HG03097 (cell line): ENCODE data around the gene SLX4.

Experiments
- ATAC-seq: cut with Tn5 transposase; IDR thresholded peaks from one replicate; pipeline ENCODE4 v1.9.1; 2021; ENCODE audit not compliant: unreplicated experiment, low FRiP score

The SLX4 gene

DNA sequence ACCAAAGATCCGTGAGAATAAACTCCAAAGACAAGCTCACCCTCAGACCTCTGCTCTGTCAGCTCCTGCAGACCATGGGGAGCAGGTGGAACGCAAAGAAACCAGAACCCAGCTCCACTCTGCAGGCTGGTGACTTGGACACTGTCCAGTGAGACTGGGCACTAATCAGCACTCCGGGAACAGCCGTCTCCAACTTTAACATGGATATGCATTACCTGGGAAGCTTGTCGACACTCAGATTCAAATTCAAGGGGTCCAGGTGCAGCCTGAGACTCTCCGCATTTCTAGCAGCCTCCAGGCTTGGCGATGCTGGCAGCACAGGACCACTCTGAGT lies 9.1 kb downstream of the SLX4 start:
- ATAC-seq: no peak

DNA sequence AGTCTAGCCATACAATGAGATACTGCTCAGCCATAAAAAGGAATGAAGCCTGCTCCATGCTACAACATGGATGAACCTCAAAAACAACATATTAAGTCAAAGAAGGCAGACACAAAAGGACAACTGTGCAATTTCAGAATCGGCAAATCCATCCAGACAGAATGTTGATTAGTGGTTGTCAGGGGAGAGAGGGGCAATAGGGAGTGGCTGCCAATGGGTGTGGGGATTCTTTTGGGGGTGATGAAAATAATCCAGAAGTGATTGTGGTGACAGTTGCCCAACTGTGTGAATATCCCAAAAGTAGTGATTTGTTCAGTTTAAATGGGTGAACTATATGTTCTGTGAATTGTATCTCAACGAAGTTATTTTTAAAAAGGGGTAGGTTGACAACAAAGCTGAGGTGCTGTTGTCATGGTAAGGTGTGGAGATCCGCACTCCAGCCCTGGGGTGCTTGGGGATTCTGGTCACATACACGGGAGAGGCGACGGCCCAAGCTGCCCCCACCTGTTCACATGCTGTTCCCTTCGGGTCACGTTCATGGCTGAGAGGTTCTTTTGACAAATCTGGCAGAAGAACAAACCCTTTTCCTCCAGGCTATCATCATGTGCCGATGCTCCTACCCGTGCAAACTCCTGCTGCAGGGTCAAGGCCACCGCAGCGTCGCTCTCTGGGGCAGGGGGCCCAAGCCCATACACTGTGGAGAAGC lies 9.6 kb downstream of the SLX4 start:
- no peak for ATAC-seq

DNA sequence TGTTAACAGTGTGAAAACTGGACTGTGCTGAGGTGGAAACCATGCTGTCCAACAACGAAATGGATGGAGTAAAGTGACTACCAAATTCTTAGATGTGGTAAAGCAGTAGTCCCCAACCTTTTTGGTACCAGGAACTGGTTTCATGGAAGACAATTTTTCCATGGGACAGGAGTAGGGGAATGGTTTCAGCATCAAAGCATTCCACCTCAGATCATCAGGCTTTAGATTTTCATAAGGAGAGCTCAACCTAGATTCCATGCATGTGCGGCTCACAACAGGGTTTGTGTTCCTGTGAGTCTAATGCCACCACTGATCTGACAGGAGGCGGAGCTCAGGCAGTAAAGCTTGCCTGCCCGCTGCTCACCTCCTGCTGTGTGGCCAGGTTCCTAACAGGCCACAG lies 11.5 kb downstream of the SLX4 start:
- no peak for ATAC-seq

DNA sequence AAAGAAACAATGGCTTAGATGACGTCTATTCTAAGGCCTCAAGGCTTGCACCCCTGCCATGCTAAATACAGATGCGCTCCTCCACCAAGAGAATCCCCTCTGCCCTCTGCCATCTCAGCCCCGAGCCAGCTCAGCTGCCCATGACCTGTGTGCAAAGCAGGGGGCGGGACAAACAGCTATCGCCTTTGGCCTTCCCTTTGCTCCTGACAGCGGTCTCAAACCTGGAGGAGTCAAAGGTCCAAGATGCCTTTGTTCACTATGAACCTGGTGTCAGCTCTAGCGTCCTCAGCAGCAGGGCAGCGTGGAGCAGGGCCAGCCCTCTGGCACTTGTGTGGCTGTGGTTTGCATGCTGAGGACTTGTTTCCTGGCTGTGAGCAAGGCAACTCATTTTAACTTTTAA lies 12.3 kb downstream of the SLX4 start:
- ATAC-seq: no peak

DNA sequence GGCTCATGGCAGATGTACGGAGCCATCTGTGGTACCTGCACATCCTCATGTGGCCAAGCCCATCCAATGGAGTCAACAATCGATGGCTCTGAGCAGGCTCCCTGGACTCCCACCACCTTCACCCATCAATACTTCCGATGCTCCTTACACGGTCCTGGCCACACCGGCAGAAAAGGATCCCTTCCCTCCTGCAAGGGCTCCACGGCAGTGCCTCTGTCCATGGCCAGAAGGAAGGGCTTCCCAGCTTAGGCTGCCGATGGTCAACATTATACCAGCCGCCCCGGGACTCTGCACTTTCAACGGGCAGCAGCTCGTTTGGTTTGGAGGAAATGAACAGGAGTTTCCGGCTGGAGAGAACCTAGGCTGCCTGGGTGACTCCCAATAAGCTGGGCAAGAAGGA lies 13.2 kb downstream of the SLX4 start:
- ATAC-seq: no peak

DNA sequence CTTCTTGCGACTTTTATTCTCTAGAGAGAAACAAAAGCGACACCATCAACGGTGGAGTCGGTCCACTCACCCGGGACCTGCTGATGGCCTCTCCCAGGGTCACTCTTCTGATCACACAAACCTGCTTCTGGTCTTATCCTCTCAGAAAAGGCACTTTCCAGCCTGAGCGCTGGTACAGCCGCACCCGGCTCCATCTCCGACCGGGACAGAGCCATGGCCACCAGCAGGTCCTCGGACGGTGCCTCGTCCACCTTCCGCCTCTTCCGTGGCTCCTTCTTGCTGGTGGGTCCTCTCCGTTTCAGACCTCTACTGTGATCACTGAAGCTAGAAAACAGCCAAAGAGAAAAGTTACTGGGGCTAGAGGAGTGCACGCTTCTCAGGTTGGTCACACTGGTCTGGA lies 13.7 kb downstream of the SLX4 start:
- ATAC-seq: no peak

DNA sequence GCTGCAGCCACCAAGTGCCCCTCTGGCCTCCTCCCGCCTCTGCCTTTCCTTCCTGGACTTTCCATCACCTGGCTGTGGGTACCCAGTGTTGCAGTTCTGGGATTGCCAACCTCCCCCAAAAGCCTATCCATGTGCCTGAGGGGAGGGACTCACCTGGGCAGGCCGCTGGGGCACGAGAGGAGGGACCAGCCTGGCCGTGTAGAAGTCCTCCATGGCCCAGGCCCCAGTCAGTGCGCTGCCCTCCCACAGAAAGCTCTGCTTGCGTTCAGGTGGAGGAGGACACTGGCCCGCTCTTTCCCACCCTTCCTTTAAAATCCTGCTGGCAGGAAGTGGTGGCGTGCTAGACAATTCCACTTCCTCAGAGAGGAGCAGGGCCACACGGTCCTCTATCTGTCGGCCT lies 14.2 kb downstream of the SLX4 start:
- ATAC-seq: no peak

DNA sequence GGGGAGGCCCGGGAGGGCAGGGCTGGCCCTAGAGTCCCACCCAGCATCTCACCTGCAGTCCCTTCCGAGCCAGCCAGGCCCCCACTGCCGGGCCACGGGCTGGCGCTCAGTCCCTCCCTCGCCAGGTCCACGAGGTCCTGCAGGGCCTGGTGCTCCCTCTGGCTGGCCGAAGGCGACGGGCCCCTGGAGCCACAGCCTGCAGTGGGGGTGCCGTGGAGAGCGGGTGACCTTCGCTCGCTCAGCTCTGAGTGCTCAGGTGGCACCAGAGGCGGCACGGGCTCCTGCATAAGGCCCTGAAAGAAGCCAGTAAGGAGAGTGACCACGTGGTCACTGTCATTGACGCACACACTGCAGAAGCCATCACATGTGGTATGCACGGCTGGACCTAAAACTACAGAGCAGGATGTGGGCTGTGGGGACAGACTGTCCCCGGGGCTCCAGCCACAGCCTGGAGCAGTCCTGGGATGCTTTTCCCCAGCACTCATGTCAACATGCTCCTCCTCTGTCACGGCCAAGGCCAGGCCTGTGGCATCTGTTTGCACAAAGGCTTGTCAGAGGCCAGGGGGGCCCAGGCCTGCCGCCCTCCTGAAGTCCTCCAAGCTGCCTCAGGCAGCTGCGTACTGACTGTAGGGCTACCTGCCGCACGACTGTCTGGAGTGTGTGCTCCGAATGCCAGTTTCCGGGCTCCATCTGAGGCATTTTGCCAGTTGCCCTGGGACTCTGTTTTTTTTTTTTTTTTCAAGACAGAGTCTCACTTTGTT lies 15.1 kb downstream of the SLX4 start:
- no peak for ATAC-seq

DNA sequence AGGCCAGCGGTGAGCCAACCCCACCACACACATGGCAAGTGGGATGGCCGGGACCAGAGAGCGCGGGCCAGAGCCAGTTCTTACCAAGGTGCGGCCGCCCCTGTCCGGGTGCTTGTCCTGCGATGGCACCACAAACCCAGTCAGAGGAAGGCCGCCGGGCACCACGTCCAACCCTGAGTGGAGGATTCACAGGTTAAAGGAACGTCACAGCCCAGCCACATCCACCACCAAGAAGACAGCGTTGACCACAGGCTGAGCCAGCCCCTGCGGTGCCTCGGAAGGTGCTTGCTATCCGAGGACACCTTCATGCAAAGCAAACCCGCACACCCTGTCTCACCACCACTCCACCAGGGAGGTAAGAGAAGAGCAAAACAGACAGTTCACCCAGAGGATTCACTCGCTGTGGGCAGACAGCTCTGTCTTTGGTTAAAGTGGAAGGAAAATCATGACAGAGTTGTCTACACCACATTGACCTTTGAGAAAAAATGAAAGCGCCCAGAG lies 15.8 kb downstream of the SLX4 start:
- no peak for ATAC-seq

DNA sequence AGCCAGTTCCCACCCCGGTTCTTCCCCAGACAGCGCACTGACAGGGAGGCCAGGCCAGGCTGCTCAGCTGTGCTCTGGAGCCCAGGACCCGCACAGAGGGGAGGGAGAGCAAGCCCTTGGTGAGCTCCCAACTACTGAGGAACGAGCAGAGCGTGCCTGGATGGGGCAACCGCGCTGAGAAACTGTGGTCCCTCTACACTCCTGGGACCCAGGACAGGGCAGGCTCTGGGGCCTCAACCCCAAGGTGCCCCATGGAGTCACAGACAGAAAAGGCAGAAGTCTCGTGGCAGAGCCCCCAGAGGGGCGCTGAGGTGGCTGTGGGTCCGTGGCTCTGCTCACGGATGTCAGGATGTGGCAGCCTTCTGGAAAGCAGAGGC lies 16.3 kb downstream of the SLX4 start:
- no peak for ATAC-seq

DNA sequence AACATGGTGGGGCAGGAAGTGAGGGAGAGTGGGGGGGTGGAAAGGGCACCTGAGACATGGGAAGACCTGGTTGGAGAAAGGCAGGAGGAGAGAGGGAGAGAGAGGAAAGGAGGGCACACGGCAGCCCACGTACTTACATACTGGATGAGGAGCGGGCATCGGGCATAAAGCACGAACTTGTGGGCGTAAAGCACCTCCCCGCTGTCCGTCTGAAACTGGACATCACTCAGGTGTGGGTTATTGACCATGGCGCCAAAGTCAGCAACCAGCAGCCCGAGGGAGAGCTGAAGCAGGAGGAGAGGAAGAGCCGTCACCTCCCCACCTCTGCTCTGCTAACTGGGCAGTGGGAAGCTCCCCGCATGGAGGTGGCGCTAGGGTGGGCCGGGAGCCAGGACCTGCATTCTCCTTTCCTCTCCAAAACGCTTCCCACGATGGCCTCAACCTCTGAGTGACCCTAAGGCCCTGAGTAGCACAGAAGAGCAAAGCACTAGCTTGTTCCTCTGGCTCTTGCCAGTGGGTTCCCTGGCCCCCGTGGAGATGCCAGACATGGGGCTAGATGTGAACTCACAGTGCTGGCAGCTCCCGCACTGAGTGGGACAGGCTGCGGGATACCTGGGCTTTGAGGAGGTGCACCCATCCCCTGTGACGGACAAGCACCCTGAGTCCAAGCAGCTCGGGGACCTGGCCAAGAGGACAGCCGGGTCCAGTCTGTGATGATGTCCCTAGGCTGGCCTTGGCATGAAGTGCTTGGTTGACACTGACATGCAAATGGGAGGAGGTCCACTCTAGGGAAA lies 16.9 kb downstream of the SLX4 start:
- ATAC-seq: no peak

DNA sequence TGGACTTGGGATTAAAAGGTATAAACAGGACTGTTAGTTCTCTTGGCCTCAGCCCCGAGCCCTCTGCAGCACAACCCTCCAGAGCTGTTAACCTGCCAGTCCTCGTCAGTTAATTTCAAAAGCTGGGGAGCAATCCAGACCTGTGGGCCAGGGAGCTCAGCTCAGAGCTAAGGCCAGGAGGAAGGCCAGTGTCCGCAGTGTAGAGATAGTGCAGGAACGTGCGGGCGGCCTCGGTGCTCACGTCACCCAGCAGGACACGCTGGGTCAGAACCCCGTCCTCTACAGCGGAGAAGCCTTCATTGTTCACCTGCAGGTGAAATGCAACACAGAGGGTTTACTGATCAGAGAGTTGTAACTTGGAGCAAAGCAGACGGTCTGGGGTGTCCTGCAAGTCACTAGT lies 18.8 kb downstream of the SLX4 start:
- ATAC-seq: no peak

DNA sequence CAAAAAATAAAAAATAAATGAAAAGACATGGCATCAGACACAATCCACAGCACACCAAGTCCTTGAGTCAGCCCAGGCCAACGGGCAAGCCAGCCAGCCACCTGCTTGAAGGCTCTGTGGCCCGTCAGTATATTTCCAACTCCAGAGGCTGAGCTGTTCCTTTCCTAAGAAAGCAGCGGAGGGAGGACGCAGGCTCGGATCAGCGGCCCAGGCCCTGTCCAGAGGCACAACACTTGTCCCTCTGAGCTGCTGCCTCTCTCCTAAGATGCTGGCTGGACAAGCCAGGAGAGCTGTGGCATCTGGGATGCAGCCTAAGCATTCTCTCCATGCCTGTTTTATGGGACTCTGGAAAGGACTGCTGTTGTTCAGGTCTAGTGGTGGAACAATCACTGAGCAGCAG lies 19.4 kb downstream of the SLX4 start:
- ATAC-seq: no peak

DNA sequence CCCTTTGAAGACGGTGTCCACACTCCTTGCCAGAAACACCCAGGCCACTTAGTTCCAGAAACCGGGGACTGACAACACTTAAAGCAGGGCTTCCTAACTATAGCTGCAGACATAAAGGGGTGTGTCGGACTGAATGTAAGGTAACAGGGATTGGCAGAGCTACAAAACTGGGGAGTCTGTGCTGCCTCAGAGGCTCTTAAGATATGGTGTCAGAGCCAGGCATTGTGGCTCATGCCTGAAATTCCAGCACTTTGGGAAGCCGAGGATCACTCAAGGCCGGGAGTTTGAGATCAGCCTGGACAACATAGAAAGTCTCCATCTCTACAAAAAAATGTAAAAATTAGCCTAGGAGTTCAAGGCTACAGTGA lies 20.0 kb downstream of the SLX4 start:
- no peak for ATAC-seq

DNA sequence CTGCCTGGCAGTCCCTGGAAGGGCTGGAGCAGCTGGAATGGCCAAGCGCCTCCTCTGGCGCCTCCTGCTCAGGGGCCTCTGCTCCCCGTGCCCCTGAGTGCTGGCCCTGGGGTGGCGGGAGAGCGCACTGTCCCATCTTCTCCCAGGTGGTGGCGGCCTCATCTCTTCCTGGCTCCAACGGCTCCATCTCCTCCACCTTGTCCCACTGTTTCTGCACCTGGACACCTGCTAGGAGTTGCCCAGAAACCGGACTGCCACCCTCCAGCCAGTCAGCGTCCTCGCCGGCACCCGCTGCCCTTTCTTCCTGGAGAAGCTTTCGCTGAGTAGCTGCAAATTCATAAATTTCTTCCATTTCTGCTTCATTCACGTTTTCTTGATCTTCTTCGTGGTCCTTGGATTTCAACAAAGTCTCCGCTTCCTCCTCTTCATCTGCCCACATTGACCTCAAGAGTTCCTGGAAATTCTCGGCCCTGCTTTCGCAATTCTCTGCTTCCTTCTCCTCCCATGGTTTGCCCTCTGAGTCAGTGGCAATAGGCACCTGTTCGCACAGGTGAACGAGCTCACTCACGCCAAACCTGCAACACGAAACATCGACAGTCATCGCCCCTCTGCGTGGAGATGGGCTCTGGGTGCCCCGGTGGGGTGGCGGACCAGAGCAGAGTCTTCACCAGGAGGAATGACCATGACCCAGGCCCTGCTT lies 20.5 kb downstream of the SLX4 start:
- no peak for ATAC-seq

DNA sequence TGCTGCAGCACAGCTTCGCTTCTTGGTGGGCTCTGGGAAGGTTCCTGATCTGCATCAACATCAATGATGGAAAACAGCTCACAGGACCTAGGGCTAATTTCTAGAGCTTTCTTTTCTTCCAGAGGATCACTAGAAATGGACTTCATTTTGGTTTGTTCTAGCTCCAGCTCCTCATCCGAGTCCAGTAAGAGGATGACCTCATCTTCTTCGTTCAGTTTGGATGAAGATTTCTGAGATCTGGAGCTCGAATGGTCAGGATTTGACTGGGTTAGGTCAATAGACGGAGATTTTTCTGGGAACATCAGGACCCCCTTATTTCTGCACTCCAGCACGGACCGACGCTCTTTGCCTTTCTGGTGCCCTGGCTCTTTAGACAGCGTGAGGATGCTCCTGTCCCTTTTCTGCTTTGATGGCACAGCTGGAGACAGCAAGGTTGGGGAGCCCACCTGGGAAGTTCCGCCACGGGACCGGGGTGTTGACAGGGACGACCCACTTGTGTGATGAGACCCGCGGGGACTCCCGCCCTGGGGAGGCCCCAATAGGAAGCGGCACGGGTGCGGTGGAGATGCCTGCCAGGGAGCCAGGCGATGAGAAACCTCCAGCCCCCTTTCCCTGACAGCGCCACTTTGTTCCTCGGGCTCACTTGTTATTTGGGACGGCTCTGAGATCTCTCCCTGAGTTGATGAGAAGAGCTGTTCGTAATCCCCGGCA lies 21.3 kb downstream of the SLX4 start:
- no peak for ATAC-seq

DNA sequence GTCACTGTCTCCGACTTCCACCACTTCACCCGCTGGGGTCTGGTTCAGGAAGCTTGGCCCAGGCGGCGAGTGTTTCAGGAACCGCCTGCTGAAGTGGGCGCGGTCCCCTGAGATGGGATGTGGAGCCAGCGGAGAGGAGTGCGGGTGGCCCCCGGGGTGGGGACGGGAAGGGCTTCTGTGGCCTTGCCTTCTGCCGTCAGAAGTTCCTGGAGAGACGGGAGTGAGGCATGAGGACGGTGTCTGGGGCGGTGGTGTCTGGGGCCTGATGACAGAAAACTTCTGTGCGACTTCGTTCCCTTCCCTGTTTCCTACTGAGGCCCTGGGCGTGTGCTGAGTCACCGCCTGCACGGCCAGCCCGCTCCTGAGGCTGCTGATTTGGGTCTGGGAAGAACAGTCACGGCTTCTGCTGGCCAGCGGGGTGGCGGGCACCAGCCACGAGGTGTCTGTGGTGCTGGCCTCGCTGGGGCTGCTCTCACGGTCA lies 21.9 kb downstream of the SLX4 start:
- no peak for ATAC-seq

DNA sequence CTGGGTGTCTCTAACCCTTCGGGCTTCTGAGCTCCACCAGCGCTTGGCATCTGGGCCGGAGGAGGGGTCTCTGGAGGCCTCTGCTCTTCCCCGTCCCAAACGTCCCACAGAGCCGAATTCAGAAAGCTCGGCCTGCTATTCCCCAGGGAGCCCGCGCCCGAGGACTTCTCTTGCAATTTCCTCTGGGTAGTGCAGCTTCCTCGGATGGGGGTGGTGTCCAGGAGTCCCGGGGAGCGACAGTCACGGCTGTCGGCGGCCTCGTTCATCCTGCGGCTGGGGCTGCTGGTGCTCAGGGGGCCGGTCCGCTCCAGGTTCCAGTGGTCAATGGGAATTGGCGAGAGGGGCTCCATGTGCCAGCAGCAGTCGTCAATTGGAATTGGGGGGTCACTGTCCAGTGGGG lies 22.4 kb downstream of the SLX4 start:
- ATAC-seq: no peak

DNA sequence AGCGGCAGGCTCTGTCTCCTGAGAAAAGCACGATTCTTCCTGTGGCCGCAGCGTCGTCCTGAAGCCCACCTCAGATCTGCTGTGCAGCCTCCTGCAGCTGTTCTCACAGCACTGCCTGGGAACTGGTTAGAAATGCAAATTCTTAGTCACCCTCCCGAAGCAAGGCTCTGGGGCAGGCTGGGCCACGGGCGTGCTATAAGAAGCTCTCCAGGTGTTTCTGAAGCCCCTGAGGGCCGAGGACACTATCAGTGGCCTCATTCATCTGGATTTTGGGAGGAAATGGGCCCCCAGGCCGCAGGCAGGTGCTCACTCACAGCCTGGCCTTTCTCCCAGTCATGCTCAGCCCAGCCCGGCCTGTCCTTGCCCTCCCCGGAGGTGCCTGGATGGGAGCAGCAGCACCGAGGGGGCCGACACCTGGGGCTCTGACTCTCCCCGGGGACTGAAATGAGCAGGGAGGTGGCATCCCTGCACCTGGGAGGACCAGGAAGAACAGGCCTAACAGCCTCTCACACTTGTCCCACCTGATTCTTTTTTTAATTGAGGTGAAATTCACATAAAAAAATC lies 23.8 kb downstream of the SLX4 start:
- no peak for ATAC-seq

DNA sequence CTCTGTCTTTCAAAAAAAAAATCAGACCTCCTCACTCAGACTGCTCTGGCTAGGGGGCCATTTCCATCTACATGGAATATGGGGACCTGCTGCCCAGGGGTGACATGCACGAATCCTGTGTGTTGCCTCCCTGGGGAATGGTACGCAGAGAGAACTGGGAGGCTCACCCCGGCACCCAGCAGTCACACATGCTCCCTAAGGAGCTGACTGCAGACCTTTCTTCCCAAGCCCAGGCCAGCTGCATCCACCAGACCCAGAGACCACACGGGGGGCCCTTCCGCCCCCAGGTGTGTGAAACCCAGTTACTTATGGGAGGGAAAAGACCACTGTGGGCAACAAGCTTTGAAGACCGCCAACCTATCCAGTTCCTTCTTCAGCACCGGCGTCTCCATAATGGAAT lies 27.0 kb downstream of the SLX4 start:
- ATAC-seq: no peak
